Measurements from ENCODE around the gene LCTL.

LCTL gene

GRCh38 chr15:66535056-66535455, 30.7 kb downstream of the LCTL start:
- ChIA-PET CTCF (interaction anchor here (1.2 kb wide), 1 partner anchor 369 kb away, joined by 3 read pairs; no protein-coding TSS in a partner anchor), POLR2A (no interaction called here)
- DNase-seq (ENCODE audit: extremely low spot score), result no peak
- no peak for TF ChIP-seq CTCF (IDR thresholded peaks at IDR 0.05; ENCODE audit: control extremely low read depth, extremely low read depth, low read depth, missing control alignments)

GRCh38 chr15:66524838-66525237, 41.0 kb downstream of the LCTL start:
- no peak for TF ChIP-seq CTCF (IDR thresholded peaks at IDR 0.05; ENCODE audit: control extremely low read depth, extremely low read depth, low read depth, missing control alignments)
- ChIA-PET POLR2A (no interaction called here), CTCF (interaction anchor here (1.3 to 1.6 kb wide), 2 partner anchors 15 to 18 kb away, joined by 3 to 4 read pairs; no protein-coding TSS in a partner anchor)
- DNase-seq (ENCODE audit: extremely low spot score), result no peak

- no peak for DNase-seq (ENCODE audit: extremely low spot score)
- no peak for TF ChIP-seq CTCF (IDR thresholded peaks at IDR 0.05; ENCODE audit: control extremely low read depth, extremely low read depth, low read depth, missing control alignments)
- CTCF ChIA-PET, result interaction anchor here (0.8 to 1.6 kb wide), 4 partner anchors 16 to 27 kb away, joined by 3 to 4 read pairs (median 3); partner anchors contain the start of gene SNAPC5
- POLR2A ChIA-PET, result no interaction called here
Measured at GRCh38 chr15:66523926-66524325, 41.9 kb downstream of the LCTL start.

GRCh38 chr15:66515901-66516322, 49.9 kb downstream of the LCTL start:
- POLR2A ChIA-PET, result no interaction called here
- no peak for DNase-seq (ENCODE audit: extremely low spot score)
- TF ChIP-seq CTCF (IDR thresholded peaks at IDR 0.05; ENCODE audit: control extremely low read depth, extremely low read depth, low read depth, missing control alignments), result no peak
- CTCF ChIA-PET, result interaction anchor here (1.5 kb wide), 1 partner anchor 18 kb away, joined by 6 read pairs; the partner anchor contains the start of gene SNAPC5

GRCh38 chr15:66514586-66514985, 51.2 kb downstream of the LCTL start:
- POLR2A ChIA-PET, result no interaction called here
- no peak for DNase-seq (ENCODE audit: extremely low spot score)
- CTCF ChIA-PET, result no interaction called here
- TF ChIP-seq CTCF (IDR thresholded peaks at IDR 0.05; ENCODE audit: control extremely low read depth, extremely low read depth, low read depth, missing control alignments), result no peak

GRCh38 chr15:66508293-66508883, 57.4 kb downstream of the LCTL start:
- ChIA-PET CTCF (interaction anchor here (1.4 to 3.0 kb wide), 2 partner anchors 11 to 17 kb away, joined by 3 to 18 read pairs; partner anchors contain the start of gene SNAPC5), POLR2A (no interaction called here)
- no peak for DNase-seq (ENCODE audit: extremely low spot score)
- no peak for TF ChIP-seq CTCF (IDR thresholded peaks at IDR 0.05; ENCODE audit: control extremely low read depth, extremely low read depth, low read depth, missing control alignments)

All from GM10248 (cell line).